Heart left ventricle (tissue), 13 donors: Measurements from ENCODE around the gene CDH3.

Source experiments
- POLR2A ChIP-seq, 2 donors: fragments of 450-650 bp; IDR thresholded peaks; one replicate each; pipeline ENCODE4 v1.6.1; 2017; ENCODE audit warnings: antibody characterized with exemption in 2 of 2, mild to moderate bottlenecking in 2 of 2, moderate library complexity in 2 of 2
- TF ChIP-seq, protein P1 (sequence below), 12 donors: fragments of 200-600 bp; sonication (generic) in 4 of 12; IDR thresholded peaks; one replicate each; pipeline versions ENCODE4 v1.5.0 to v1.8.0; 2018 to 2022; ENCODE audit warnings: antibody characterized with exemption in 12 of 12, mild to moderate bottlenecking in 5 of 12
- donor health status: ischemic (EF 13 %, LVEDD 7.1; RV severe dilation, severe dysfunction).
- donor health status: DM: no; HTN: yes; CAD: no.
- donor health status: DM: no; HTN: no; CAD: no.
- donor health status: ischemic (EF 25% LVEDD 6.9; RV normal size, moderate dysfunction).
- donor health status: ischemic (EF 25% LVEDD 5.7; RV mildly dilated, moderate dysfunction).
- donor health status: ischemic (EF 35%, LVEDD 5.7; RV mildly dilated, moderate dysfunction).
- donor health status: nonischemic (EF 11% LVEDD 7.7; RV severe dilation, severe dysfunction).
- donor health status: DM: yes; HTN: yes; CAD: no.
- donor health status: PGD.
- donor health status: ischemic (EF 29% LVEDD 5.4; RV normal size, mild dysfunction).
- donor health status: nonischemic (EF 23%, LVEDD 6.1; RV moderate dilation, normal function).

- TF ChIP-seq POLR2A (IDR thresholded peaks at IDR 0.05): no peak
- TF ChIP-seq, protein P1, sequence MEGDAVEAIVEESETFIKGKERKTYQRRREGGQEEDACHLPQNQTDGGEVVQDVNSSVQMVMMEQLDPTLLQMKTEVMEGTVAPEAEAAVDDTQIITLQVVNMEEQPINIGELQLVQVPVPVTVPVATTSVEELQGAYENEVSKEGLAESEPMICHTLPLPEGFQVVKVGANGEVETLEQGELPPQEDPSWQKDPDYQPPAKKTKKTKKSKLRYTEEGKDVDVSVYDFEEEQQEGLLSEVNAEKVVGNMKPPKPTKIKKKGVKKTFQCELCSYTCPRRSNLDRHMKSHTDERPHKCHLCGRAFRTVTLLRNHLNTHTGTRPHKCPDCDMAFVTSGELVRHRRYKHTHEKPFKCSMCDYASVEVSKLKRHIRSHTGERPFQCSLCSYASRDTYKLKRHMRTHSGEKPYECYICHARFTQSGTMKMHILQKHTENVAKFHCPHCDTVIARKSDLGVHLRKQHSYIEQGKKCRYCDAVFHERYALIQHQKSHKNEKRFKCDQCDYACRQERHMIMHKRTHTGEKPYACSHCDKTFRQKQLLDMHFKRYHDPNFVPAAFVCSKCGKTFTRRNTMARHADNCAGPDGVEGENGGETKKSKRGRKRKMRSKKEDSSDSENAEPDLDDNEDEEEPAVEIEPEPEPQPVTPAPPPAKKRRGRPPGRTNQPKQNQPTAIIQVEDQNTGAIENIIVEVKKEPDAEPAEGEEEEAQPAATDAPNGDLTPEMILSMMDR (IDR thresholded peaks at IDR 0.05): no peak
Measured at GRCh38 chr16:68659412-68660358, 14.6 kb downstream of the CDH3 start.
